ENCODE results near the gene RC3H1. TPM values are rescaled to one million over a fixed set of nuclear protein-coding genes. Genes with fewer than 3 reads are reported as not detected.
A peak's percentile ranks its signal among the peaks of the same experiment; 100 is the strongest.

RC3H1 gene
- total and polyA plus RNA-seq, 10 of the 15 experiments (the other 5 are each of a cell fraction or from before 2014, with no cell fraction given), result 1.4 to 33.9 (median 11.8) TPM

GRCh38 chr1:174017231-174017970, 4.8 kb downstream of the RC3H1 start (continued):
- no peak for TF ChIP-seq ETV6 (conservative IDR thresholded peaks at IDR 0.05 in 1 of 2, IDR thresholded peaks at IDR 0.05 in 1 of 2; ENCODE audit: borderline replicate concordance in 1 of 2, low read depth in 1 of 2)

GRCh38 chr1:174013864-174014418, 8.2 kb downstream of the RC3H1 start:
- no TSS peak for BruUV-seq (replicated peaks)
- Histone ChIP-seq H3K27ac (ENCODE audit: control insufficient read depth, insufficient read depth) (no peak overlapping the region), H3K27me3 (replicated peaks in 1 of 2; ENCODE audit: control insufficient read depth in 2 of 2, insufficient read depth in 2 of 2, low read length in 1 of 2) (no peaks in the 10 kb centered on the region), H4K20me1 (ENCODE audit: control insufficient read depth, insufficient read depth) (peaks cover 5% of the 10 kb centered on the region; the same call in 1 of the 2 replicates), H3K9ac (ENCODE audit: control insufficient read depth, insufficient read depth, low read length) (no peak overlapping the region), H3K4me2 (ENCODE audit: control insufficient read depth, insufficient read depth) (no peak overlapping the region), H2AFZ (ENCODE audit: control insufficient read depth, low read depth, low read length) (no peak overlapping the region), H3K79me2 (ENCODE audit: control insufficient read depth, insufficient read depth, low read length) (peaks cover 75% of the 10 kb centered on the region), H3K4me3 (no peak overlapping the region), H3K9me3 (replicated peaks; ENCODE audit: control insufficient read depth, insufficient read depth, low read length) (no peaks in the 10 kb centered on the region; the same call in 2 of the 3 replicates), H3K4me1 (ENCODE audit: control insufficient read depth, insufficient read depth, low read length) (no peaks in the 10 kb centered on the region; the same call in 1 of the 2 replicates), H3K36me3 (ENCODE audit: control insufficient read depth in 2 of 2, insufficient read depth in 2 of 2, low read length in 1 of 2) (peaks cover 0 to 2% of the 10 kb centered on the region in 2 experiments; a peak in 1 of 4 replicates)
- intact Hi-C loops (cut with micrococcal nuclease; ENCODE audit: unreplicated experiment) (no loop called here), in situ Hi-C loops (cut with MboI) (no loop called here)
- ChIA-PET POLR2A (no interaction called here), RAD21 (ENCODE audit: unreplicated experiment) (interaction anchor here (1.5 kb wide), 1 partner anchor 9 kb away, joined by 5 read pairs; no protein-coding TSS in a partner anchor), SMC1A (ENCODE audit: uncharacterized antibody, unreplicated experiment) (interaction anchor here (1.1 kb wide), 1 partner anchor 8 kb away, joined by 3 read pairs; no protein-coding TSS in a partner anchor), CTCF (no interaction called here)
- ATAC-seq (peak; percentile 48), FAIRE-seq (peak; percentile 31), DNase-seq (ENCODE audit: low read depth, low spot score) (no peak)
- WGBS (ENCODE audit: insufficient coverage, insufficient replicate concordance, low lambda C conversion rate, missing lambda C conversion rate), result 46% methylated on average over 3 of the region's 3 CpGs
- no peak for TF ChIP-seq SPI1 (IDR thresholded peaks at IDR 0.05; ENCODE audit: borderline replicate concordance, insufficient read depth, low read depth, low read length)
- TF ChIP-seq BRCA1 (IDR thresholded peaks at IDR 0.05; ENCODE audit: low read depth, low read length), result no peak
- no peak for TF ChIP-seq ZBTB40 (IDR thresholded peaks at IDR 0.05; ENCODE audit: borderline replicate concordance)
- no peak for TF ChIP-seq ASH2L (IDR thresholded peaks at IDR 0.05; ENCODE audit: borderline replicate concordance, low read depth)
- TF ChIP-seq NFIC (IDR thresholded peaks at IDR 0.05; ENCODE audit: low read depth, low read length), result no peak
- TF ChIP-seq, protein P1, sequence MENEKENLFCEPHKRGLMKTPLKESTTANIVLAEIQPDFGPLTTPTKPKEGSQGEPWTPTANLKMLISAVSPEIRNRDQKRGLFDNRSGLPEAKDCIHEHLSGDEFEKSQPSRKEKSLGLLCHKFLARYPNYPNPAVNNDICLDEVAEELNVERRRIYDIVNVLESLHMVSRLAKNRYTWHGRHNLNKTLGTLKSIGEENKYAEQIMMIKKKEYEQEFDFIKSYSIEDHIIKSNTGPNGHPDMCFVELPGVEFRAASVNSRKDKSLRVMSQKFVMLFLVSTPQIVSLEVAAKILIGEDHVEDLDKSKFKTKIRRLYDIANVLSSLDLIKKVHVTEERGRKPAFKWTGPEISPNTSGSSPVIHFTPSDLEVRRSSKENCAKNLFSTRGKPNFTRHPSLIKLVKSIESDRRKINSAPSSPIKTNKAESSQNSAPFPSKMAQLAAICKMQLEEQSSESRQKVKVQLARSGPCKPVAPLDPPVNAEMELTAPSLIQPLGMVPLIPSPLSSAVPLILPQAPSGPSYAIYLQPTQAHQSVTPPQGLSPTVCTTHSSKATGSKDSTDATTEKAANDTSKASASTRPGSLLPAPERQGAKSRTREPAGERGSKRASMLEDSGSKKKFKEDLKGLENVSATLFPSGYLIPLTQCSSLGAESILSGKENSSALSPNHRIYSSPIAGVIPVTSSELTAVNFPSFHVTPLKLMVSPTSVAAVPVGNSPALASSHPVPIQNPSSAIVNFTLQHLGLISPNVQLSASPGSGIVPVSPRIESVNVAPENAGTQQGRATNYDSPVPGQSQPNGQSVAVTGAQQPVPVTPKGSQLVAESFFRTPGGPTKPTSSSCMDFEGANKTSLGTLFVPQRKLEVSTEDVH (IDR thresholded peaks at IDR 0.05; ENCODE audit: low read depth, partially characterized antibody), result no peak
- TF ChIP-seq BCL11A (IDR thresholded peaks at IDR 0.05; ENCODE audit: low read depth, low read length), result no peak
- no peak for TF ChIP-seq SMC3 (IDR thresholded peaks at IDR 0.05; ENCODE audit: borderline replicate concordance, low read length)
- no peak for TF ChIP-seq DPF2 (IDR thresholded peaks at IDR 0.05)
- no peak for TF ChIP-seq NRF1 (conservative IDR thresholded peaks at IDR 0.05; ENCODE audit: low read depth, low read length)
- TF ChIP-seq MEF2B (IDR thresholded peaks at IDR 0.05; ENCODE audit: partially characterized antibody, poor library complexity, severe bottlenecking), result no peak
- TF ChIP-seq NR2F1 (conservative IDR thresholded peaks at IDR 0.05), result no peak
- TF ChIP-seq POLR2AphosphoS5 (IDR thresholded peaks at IDR 0.05; ENCODE audit: low read length), result no peak
